ENCODE measurements around the gene PDS5B.

GRCh38 chr13:32632343-32632909, 46.2 kb downstream of the PDS5B start:
- no peak for TF ChIP-seq EZH2phosphoT487 (IDR thresholded peaks at IDR 0.05; ENCODE audit: unreplicated experiment)
- TF ChIP-seq, protein P1, sequence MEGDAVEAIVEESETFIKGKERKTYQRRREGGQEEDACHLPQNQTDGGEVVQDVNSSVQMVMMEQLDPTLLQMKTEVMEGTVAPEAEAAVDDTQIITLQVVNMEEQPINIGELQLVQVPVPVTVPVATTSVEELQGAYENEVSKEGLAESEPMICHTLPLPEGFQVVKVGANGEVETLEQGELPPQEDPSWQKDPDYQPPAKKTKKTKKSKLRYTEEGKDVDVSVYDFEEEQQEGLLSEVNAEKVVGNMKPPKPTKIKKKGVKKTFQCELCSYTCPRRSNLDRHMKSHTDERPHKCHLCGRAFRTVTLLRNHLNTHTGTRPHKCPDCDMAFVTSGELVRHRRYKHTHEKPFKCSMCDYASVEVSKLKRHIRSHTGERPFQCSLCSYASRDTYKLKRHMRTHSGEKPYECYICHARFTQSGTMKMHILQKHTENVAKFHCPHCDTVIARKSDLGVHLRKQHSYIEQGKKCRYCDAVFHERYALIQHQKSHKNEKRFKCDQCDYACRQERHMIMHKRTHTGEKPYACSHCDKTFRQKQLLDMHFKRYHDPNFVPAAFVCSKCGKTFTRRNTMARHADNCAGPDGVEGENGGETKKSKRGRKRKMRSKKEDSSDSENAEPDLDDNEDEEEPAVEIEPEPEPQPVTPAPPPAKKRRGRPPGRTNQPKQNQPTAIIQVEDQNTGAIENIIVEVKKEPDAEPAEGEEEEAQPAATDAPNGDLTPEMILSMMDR (conservative IDR thresholded peaks at IDR 0.05; ENCODE audit: low read depth in 2 of 2): no peak

All from GM23338 (cell line).